HCT116 (cell line): ENCODE measurements around the gene NXPE3. TPM values are rescaled to one million over a fixed set of nuclear protein-coding genes. Genes with fewer than 3 reads are reported as not detected.
"Not testable (repeated sequence)": the region's sequence is repeated elsewhere in the genome, so short reads cannot be mapped to it uniquely, and the experiment has no call there.

ENCODE experiments used
- ATAC-seq: fragments of 200-7000 bp; cut with Tn5 transposase; 2 replicates; pipeline ENCODE4 v1.9.1; 2020; ENCODE audit warnings: mild to moderate bottlenecking, moderate library complexity
- BruUV-seq: library from RNA; stranded (reverse); fragments of 400-500 nt; replicated peaks from 2 replicates; lab custom pipeline; 2021; lab: Mats Ljungman, UMichigan
- CTCF ChIA-PET: fragments of 300-600 bp; sonication (Branson Sonifier 250); formaldehyde crosslinking; loops from one replicate; lab custom pipeline; 2021; ENCODE audit warnings: antibody characterized with exemption; lab: Charles Lee
- POLR2A ChIA-PET: fragments of 300-600, 350-600 bp; sonication (Branson Sonifier 250); formaldehyde crosslinking; loops from one replicate; lab custom pipeline; 2021; ENCODE audit warnings: antibody characterized with exemption; lab: Charles Lee
- RAD21 ChIA-PET, 2 experiments: fragments of 300-600 bp; sonication (Branson Sonifier 250); formaldehyde crosslinking; loops; one replicate each; lab custom pipeline; 2023; ENCODE audit warnings: low total read pairs in 2 of 2; ENCODE audit not compliant: uncharacterized antibody in 2 of 2, unreplicated experiment in 2 of 2, low non-redundant PET in 1 of 2; lab: Charles Lee
- DNase-seq: peaks from one replicate; pipeline ENCODE4 v3.0.0-alpha.2; 2010; ENCODE audit warnings: low read depth, low spot score
- H2AFZ ChIP-seq: fragments of 200-600 bp; shearing (Covaris generic), sonication (generic); 2 replicates; pipeline ENCODE4 v1.6.1; 2017; ENCODE audit warnings: low read depth, mixed run types, mixed read lengths, antibody characterized with exemption, low read length; ENCODE audit not compliant: poor library complexity, severe bottlenecking
- H3K27ac ChIP-seq: 2 replicates; pipeline ENCODE4 v1.5.1; 2012; ENCODE audit warnings: low read depth, low read length
- H3K27me3 ChIP-seq: fragments of 200-600 bp; sonication (generic); 2 replicates; pipeline ENCODE4 v1.6.1; 2016; ENCODE audit warnings: mixed run types, low read length, mixed read lengths; ENCODE audit not compliant: insufficient read depth
- H3K36me3 ChIP-seq, 2 experiments: fragments of 200-500 bp in 1 of 2; fragments of 200-600 bp in 1 of 2; sonication (Bioruptor generic) in 1 of 2; sonication (generic) in 1 of 2; 2 replicates each; pipeline versions ENCODE4 v1.5.1 to v1.6.1; 2014 to 2016; ENCODE audit warnings: low read length in 2 of 2, inconsistent platforms in 1 of 2, mixed read lengths in 1 of 2, mixed run types in 1 of 2; ENCODE audit not compliant: insufficient read depth in 2 of 2, control insufficient read depth in 1 of 2
- H3K4me1 ChIP-seq, 2 experiments: fragments of 200-600 bp in 1 of 2; sonication (generic) in 1 of 2; 2 replicates each; pipeline versions ENCODE4 v1.5.1 to v1.6.1; 2012 to 2017; ENCODE audit warnings: low read length in 2 of 2, inconsistent platforms in 1 of 2, mild to moderate bottlenecking in 1 of 2, mixed read lengths in 1 of 2, mixed run types in 1 of 2, moderate library complexity in 1 of 2; ENCODE audit not compliant: insufficient read depth in 2 of 2, control insufficient read depth in 1 of 2
- H3K4me2 ChIP-seq: fragments of 200-600 bp; sonication (generic); 2 replicates; pipeline ENCODE4 v1.6.1; 2017; ENCODE audit warnings: mixed run types, low read length, mixed read lengths
- H3K4me3 ChIP-seq, 2 experiments: fragments of 200-600 bp in 1 of 2; sonication (generic) in 1 of 2; replicated peaks in 1 of 2; 2 replicates each; pipeline ENCODE4 v1.5.1; 2011 to 2016; ENCODE audit warnings: low read length in 2 of 2, control low read depth in 1 of 2, low read depth in 1 of 2, mild to moderate bottlenecking in 1 of 2, mixed read lengths in 1 of 2, mixed run types in 1 of 2
- H3K79me2 ChIP-seq: fragments of 200-600 bp; sonication (generic); 2 replicates; pipeline ENCODE4 v1.6.1; 2017; ENCODE audit warnings: mild to moderate bottlenecking, mixed run types, low read length, moderate library complexity, mixed read lengths; ENCODE audit not compliant: insufficient read depth
- H3K9ac ChIP-seq: fragments of 200-600 bp; sonication (generic); 2 replicates; pipeline ENCODE4 v1.6.1; 2016; ENCODE audit warnings: low read length, mixed read lengths
- H3K9me2 ChIP-seq: fragments of 200-600 bp; sonication (generic), shearing (Covaris generic); 2 replicates; pipeline ENCODE4 v1.6.1; 2017; ENCODE audit warnings: mixed run types, mild to moderate bottlenecking, moderate library complexity; ENCODE audit not compliant: insufficient read depth
- H3K9me3 ChIP-seq, 2 experiments: fragments of 200-500 bp in 1 of 2; fragments of 200-600 bp in 1 of 2; sonication (Bioruptor generic) in 1 of 2; sonication (generic) in 1 of 2; 2 replicates each; pipeline ENCODE4 v1.6.1; 2014 to 2017; ENCODE audit warnings: low read length in 2 of 2, mixed read lengths in 2 of 2, inconsistent platforms in 1 of 2, low read depth in 1 of 2, mild to moderate bottlenecking in 1 of 2, mixed run types in 1 of 2, moderate library complexity in 1 of 2; ENCODE audit not compliant: control insufficient read depth in 1 of 2, insufficient read depth in 1 of 2
- H4K20me1 ChIP-seq: fragments of 200-600 bp; sonication (generic), shearing (Covaris generic); 2 replicates; pipeline ENCODE4 v1.6.1; 2017; ENCODE audit warnings: mixed run types, mild to moderate bottlenecking, moderate library complexity; ENCODE audit not compliant: insufficient read depth
- CBX3 ChIP-seq: IDR thresholded peaks from 2 replicates; pipeline ENCODE4 v1.6.1; 2012; ENCODE audit warnings: low read depth
- CEBPB ChIP-seq: IDR thresholded peaks from 2 replicates; pipeline ENCODE4 v1.6.1; 2012; ENCODE audit warnings: low read depth
- EZH2 ChIP-seq: fragments of 200-600 bp; sonication (generic); IDR thresholded peaks from 2 replicates; pipeline ENCODE4 v1.6.1; 2017; ENCODE audit warnings: antibody characterized with exemption, mixed run types
- JUND ChIP-seq: IDR thresholded peaks from 2 replicates; pipeline ENCODE4 v1.6.1; 2012
- POLR2A ChIP-seq: IDR thresholded peaks from 2 replicates; pipeline ENCODE4 v1.7.0; 2011; ENCODE audit warnings: borderline replicate concordance; ENCODE audit not compliant: insufficient read depth, insufficient read length; ENCODE audit errors: extremely low read depth
- ZFX ChIP-seq: fragments of 450-650 bp; IDR thresholded peaks from 2 replicates; pipeline ENCODE4 v1.6.1; 2017
- intact Hi-C: fragments of 100-400 bp; cut with micrococcal nuclease; formaldehyde crosslinking; loops from 2 replicates; pipeline ENCODE4 v1.10.0; 2022
- total RNA-seq: library from RNA; stranded (reverse); gene quantifications from one replicate; pipeline ENCODE4 v1.2.1, GENCODE V29; 2021; ENCODE audit not compliant: unreplicated experiment
- TF ChIP-seq, protein P1 (sequence below), 3 experiments: fragments of 200-600 bp in 1 of 3; sonication (generic) in 1 of 3; IDR thresholded peaks in 2 of 3; conservative IDR thresholded peaks in 1 of 3; 2 replicates each; pipeline ENCODE4 v1.5.1; 2012 to 2017; ENCODE audit warnings: low read depth in 2 of 3, low read length in 2 of 3, antibody characterized with exemption in 1 of 3, borderline replicate concordance in 1 of 3, control low read depth in 1 of 3, mild to moderate bottlenecking in 1 of 3, mixed read lengths in 1 of 3, mixed run types in 1 of 3, moderate library complexity in 1 of 3; ENCODE audit not compliant: insufficient read depth in 1 of 3

Gene NXPE3
- total RNA-seq, 1 experiment from 2014 or later: 4.3 TPM

DNA sequence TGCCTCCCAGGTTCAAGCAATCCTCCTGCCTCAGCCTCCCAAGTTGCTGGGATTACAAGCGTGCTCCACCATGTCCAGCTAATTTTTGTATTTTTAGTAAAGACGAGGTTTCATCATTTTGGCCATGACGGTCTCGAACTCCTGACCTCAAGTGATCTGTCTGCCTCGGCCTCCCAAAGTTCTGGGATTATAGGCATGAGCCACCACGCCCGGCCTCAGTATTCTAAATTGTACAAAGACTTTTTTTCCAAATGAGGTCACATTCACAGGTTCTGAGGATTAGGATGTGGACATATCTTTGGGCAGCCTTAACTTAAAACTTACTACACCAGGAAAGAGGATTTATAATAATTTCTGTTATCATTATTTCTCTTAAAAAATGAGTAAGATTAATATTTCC, 85.9 kb downstream of the NXPE3 start:
- ChIA-PET CTCF (interaction anchor here (0.6 kb wide), 1 partner anchor 363 kb away, joined by 3 read pairs; no protein-coding TSS in a partner anchor), POLR2A (interaction anchor here (1.3 kb wide), 1 partner anchor 15 kb away, joined by 7 read pairs; the partner anchor contains the start of gene NFKBIZ)
- H3K27me3 ChIP-seq, H2AFZ ChIP-seq, H3K4me3 ChIP-seq, H3K36me3 ChIP-seq, H4K20me1 ChIP-seq, BruUV-seq, H3K79me2 ChIP-seq, H3K9me2 ChIP-seq, H3K9ac ChIP-seq, H3K4me2 ChIP-seq, H3K27ac ChIP-seq, ATAC-seq, H3K9me3 ChIP-seq, RAD21 ChIA-PET, intact Hi-C loops, DNase-seq: not testable (repeated sequence)
- H3K4me1 ChIP-seq: peaks cover 14 to 16% of the 10 kb centered on the region in 2 experiments

DNA sequence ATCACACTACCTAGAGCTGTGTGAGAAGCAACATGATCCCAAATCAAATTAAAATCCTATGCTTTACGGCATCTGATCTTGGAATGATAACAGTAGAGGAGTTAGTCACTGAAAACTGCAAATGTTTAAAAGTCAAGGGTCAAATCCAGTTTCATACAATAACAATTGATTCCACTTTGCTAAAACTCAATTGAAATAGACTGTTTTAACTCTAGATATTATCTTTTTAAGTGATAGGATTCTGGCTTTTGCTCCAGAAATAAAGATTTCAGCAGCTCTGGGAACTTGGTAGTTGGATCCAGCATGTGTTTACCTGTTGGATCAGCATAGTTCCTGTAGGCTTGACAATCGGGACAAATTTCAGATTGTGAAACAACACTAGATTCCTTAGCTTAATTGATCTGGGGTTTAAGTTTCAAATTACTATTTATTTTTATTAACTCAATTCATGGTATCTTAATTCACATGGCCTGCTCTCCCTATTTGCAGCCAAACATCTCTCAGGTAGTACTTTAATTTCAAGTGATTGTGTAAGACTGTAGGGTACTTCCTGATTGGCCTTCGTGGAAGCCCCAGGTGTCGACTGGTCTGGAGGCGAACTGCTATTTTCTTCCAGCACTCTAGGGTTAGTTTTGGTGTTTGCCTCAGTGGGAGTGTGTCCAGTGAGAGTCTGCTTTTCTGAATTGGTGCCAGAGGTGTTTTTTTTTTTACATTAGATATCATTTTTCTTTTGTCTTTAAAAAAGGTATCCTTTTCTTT, 86.9 kb downstream of the NXPE3 start:
- POLR2A ChIA-PET: interaction anchor here (1.3 kb wide), 1 partner anchor 16 kb away, joined by 7 read pairs; the partner anchor contains the start of gene NFKBIZ
- Histone ChIP-seq H3K4me3 (no peak overlapping the region), H3K9ac (no peak overlapping the region), H3K9me2 (no peaks in the 10 kb centered on the region), H3K36me3 (0 out of 4 replicates have a peak, but pooled peaks cover 0 to 2% of the 10 kb centered on the region in 2 experiments), H3K79me2 (no peaks in the 10 kb centered on the region), H3K27me3 (no peaks in the 10 kb centered on the region), H3K9me3 (no peaks in the 10 kb centered on the region)
- CTCF ChIA-PET: interaction anchor here (0.6 kb wide), 1 partner anchor 362 kb away, joined by 3 read pairs; no protein-coding TSS in a partner anchor
- intact Hi-C loops: no loop called here
- TF ChIP-seq EZH2: no peak
- no peak for TF ChIP-seq ZFX
- no peak for TF ChIP-seq CBX3
- TF ChIP-seq, protein P1, sequence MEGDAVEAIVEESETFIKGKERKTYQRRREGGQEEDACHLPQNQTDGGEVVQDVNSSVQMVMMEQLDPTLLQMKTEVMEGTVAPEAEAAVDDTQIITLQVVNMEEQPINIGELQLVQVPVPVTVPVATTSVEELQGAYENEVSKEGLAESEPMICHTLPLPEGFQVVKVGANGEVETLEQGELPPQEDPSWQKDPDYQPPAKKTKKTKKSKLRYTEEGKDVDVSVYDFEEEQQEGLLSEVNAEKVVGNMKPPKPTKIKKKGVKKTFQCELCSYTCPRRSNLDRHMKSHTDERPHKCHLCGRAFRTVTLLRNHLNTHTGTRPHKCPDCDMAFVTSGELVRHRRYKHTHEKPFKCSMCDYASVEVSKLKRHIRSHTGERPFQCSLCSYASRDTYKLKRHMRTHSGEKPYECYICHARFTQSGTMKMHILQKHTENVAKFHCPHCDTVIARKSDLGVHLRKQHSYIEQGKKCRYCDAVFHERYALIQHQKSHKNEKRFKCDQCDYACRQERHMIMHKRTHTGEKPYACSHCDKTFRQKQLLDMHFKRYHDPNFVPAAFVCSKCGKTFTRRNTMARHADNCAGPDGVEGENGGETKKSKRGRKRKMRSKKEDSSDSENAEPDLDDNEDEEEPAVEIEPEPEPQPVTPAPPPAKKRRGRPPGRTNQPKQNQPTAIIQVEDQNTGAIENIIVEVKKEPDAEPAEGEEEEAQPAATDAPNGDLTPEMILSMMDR (IDR thresholded peaks at IDR 0.05 in 2 of 3, conservative IDR thresholded peaks at IDR 0.05 in 1 of 3; ENCODE audit: borderline replicate concordance in 1 of 3, insufficient read depth in 1 of 3, low read depth in 2 of 3, low read length in 2 of 3): 0 out of 6 replicates have a peak, but pooled peaks of 1 of the 3 experiments have one; percentile 6
- TF ChIP-seq POLR2A: no peak
- TF ChIP-seq CEBPB: peak; percentile 64
- no peak for TF ChIP-seq JUND
- TF ChIP-seq, all 23 proteins: peak for 2
- peak; percentile 73 for ATAC-seq
- DNase-seq: peak; percentile 12
- RAD21 ChIA-PET: no interaction called here
- H4K20me1 ChIP-seq: no peaks in the 10 kb centered on the region
- H2AFZ ChIP-seq: peak overlapping the region; percentile 13
- no peak overlapping the region for H3K4me2 ChIP-seq
- peaks cover 14 to 16% of the 10 kb centered on the region in 2 experiments for H3K4me1 ChIP-seq
- no TSS peak for BruUV-seq
- H3K27ac ChIP-seq: no peak overlapping the region
